Right atrium auricular region (tissue), 2 donors: Measurements from ENCODE around the gene ANKRD66. TPM values are rescaled to one million over a fixed set of nuclear protein-coding genes. Genes with fewer than 3 reads are reported as not detected.

ENCODE experiments used
- DNase-seq: peaks from one replicate; pipeline ENCODE4 v3.0.0-alpha.2; 2019; ENCODE audit warnings: low spot score
- H3K27ac ChIP-seq, 2 donors: fragments of 200-600 bp; sonication (generic); 1 replicate in 1 of 2; 2 replicates in 1 of 2; pipeline ENCODE4 v1.5.1; 2016 to 2019
- H3K27me3 ChIP-seq, 2 donors: fragments of 200-600 bp; sonication (generic); one replicate each; pipeline versions ENCODE4 v1.5.1 to v1.6.0; 2017 to 2019
- H3K36me3 ChIP-seq: fragments of 200-600 bp; sonication (generic); one replicate; pipeline ENCODE4 v1.5.1; 2016
- H3K4me1 ChIP-seq, 2 donors: fragments of 200-600 bp; sonication (generic); one replicate each; pipeline versions ENCODE4 v1.5.1 to v1.6.0; 2017 to 2019
- H3K4me3 ChIP-seq, 2 donors: fragments of 200-600 bp; sonication (generic); 1 replicate in 1 of 2; 2 replicates in 1 of 2; pipeline ENCODE4 v1.5.1; 2017 to 2019; ENCODE audit warnings: mild to moderate bottlenecking in 1 of 2, moderate library complexity in 1 of 2
- H3K9me3 ChIP-seq, 2 donors: fragments of 200-600 bp; sonication (generic); one replicate each; pipeline ENCODE4 v1.5.1; 2019
- CTCF ChIP-seq, 2 donors: fragments of 200-600 bp; sonication (generic); IDR thresholded peaks; one replicate each; pipeline ENCODE4 v1.5.1; 2019; ENCODE audit warnings: antibody characterized with exemption in 2 of 2
- total RNA-seq, 2 donors: library from RNA; depleted of rRNA; stranded (reverse); fragments of >200 nt; gene quantifications; one replicate each; pipeline ENCODE4 v1.1.0, GENCODE V29; 2016

Gene ANKRD66
- total RNA-seq = not detected

- TF ChIP-seq CTCF (IDR thresholded peaks at IDR 0.05) = no peak
- no peak within 1 kb of the TSS for H3K27ac ChIP-seq
- no peaks in the 10 kb centered on the region for H3K4me1 ChIP-seq
- no peaks in the 10 kb centered on the region for H3K36me3 ChIP-seq
- no peak for DNase-seq
- no peaks in the 10 kb centered on the region for H3K9me3 ChIP-seq
- no peaks in the 10 kb centered on the region for H3K27me3 ChIP-seq
- no peak within 1 kb of the TSS for H3K4me3 ChIP-seq
Measured at GRCh38 chr6:46746696-46747095, at the start of gene ANKRD66. ANKRD66 (plus strand) TSS chr6:46746933; CDS start chr6:46751949, 5,016 bp downstream.

GRCh38 chr6:46699970-46700369 is 46.8 kb upstream of the ANKRD66 start:
- Histone ChIP-seq H3K36me3 (no peaks in the 10 kb centered on the region), H3K27me3 (no peaks in the 10 kb centered on the region), H3K27ac (no peak overlapping the region), H3K4me1 (no peaks in the 10 kb centered on the region), H3K4me3 (no peak overlapping the region), H3K9me3 (no peaks in the 10 kb centered on the region)
- no peak for DNase-seq
- no peak for TF ChIP-seq CTCF (IDR thresholded peaks at IDR 0.05)

- Histone ChIP-seq H3K4me1 (no peaks in the 10 kb centered on the region), H3K36me3 (no peaks in the 10 kb centered on the region), H3K27me3 (no peaks in the 10 kb centered on the region), H3K4me3 (no peak overlapping the region), H3K9me3 (no peaks in the 10 kb centered on the region), H3K27ac (no peak overlapping the region)
- TF ChIP-seq CTCF (IDR thresholded peaks at IDR 0.05) = peak in 1 of 2 donors; percentile 44
- no peak for DNase-seq
Measured at GRCh38 chr6:46704562-46704961, 42.2 kb upstream of the ANKRD66 start.

GRCh38 chr6:46706464-46706863 is 40.3 kb upstream of the ANKRD66 start:
- no peaks in the 10 kb centered on the region for H3K36me3 ChIP-seq
- no peak for DNase-seq
- H3K9me3 ChIP-seq = no peaks in the 10 kb centered on the region
- no peaks in the 10 kb centered on the region for H3K4me1 ChIP-seq
- no peak overlapping the region for H3K27ac ChIP-seq
- no peak overlapping the region for H3K4me3 ChIP-seq
- no peak for TF ChIP-seq CTCF (IDR thresholded peaks at IDR 0.05)
- H3K27me3 ChIP-seq = no peaks in the 10 kb centered on the region

- Histone ChIP-seq H3K27ac (no peak overlapping the region), H3K4me3 (no peak overlapping the region), H3K9me3 (no peaks in the 10 kb centered on the region), H3K36me3 (no peaks in the 10 kb centered on the region), H3K27me3 (no peaks in the 10 kb centered on the region), H3K4me1 (no peaks in the 10 kb centered on the region)
- TF ChIP-seq CTCF (IDR thresholded peaks at IDR 0.05) = no peak
- no peak for DNase-seq
Measured at GRCh38 chr6:46711491-46711890, 35.2 kb upstream of the ANKRD66 start.

GRCh38 chr6:46715141-46715540 is 31.6 kb upstream of the ANKRD66 start:
- Histone ChIP-seq H3K27me3 (no peaks in the 10 kb centered on the region), H3K36me3 (no peaks in the 10 kb centered on the region), H3K9me3 (no peaks in the 10 kb centered on the region), H3K4me3 (no peak overlapping the region), H3K27ac (no peak overlapping the region), H3K4me1 (no peaks in the 10 kb centered on the region)
- no peak for TF ChIP-seq CTCF (IDR thresholded peaks at IDR 0.05)
- no peak for DNase-seq
